Activated CD4-positive, alpha-beta T cell treated with anti-CD3 and anti-CD28 coated beads for 4 hours (primary cell): ENCODE data around the gene SUB1.
A peak's percentile ranks its signal among the peaks of the same experiment; 100 is the strongest.
"Not testable (repeated sequence)": the region's sequence is repeated elsewhere in the genome, so short reads cannot be mapped to it uniquely, and the experiment has no call there.

Source experiments
- DNase-seq, 2 donors: peaks; one replicate each; pipeline ENCODE4 v3.0.0-alpha.2; 2020

Gene SUB1

DNA sequence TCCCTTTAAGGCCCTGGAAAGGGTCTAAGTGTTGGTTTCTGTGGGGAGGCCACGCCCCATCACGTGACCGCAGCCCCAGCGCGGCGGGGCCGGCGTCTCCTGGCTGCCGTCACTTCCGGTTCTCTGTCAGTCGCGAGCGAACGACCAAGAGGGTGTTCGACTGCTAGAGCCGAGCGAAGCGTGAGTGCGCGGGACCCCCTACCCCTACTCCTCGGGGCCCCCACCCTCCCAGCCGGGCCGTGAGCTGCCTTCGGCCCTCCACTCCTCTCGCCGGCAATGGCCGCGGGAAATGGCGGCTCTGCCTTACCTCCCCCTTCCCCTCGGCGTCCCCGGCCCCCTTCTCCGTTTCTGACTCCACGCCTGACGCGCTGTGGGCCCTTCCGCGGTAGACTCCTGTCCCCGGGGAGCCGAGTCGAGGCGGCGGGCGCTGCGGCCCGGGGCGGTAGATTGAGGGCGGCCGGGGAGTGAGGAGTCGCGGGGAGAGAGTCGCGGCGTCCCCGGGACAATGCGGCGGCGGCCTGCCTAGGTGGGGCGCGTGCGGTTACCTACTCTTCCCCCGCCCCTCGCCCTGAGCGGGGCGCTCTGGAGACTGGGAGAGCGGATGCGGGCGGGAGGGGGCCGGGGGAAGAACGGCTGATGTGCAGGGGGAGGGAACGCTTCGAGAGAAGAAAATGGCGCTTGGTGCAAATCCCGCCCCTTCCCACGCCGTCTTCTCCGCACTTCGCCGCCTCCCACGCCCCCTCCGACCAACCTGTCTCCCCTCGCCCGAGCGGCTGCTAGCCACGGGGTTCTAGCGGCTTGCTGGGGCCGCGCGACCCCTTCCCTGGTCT is at the start of gene SUB1:
SUB1 (plus strand) TSS at position 112 of the 830 bp plus-strand sequence. CDS start 2,956 bp downstream, outside the sequence.
- DNase-seq, result peak; percentile 92 to 94

DNA sequence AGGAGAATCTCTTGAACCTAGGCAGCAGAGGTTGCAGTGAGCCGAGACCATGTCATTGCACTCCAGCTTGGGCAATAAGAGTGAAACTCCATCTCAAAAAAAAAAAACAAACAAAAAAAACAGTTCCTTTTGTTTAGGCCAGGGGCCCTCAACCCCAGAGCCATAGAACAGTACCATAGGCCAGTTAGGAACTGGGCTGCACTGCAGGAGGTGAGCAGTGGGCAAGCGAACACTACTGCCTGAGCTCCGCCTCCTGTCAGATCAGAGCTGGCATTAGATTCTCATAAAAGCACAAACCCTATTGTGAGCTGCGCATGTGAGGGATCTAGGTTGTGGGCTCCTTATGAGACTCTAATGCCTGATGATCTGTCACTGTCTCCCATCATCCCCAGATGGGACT is 49.1 kb upstream of the SUB1 start:
- DNase-seq, result no peak

DNA sequence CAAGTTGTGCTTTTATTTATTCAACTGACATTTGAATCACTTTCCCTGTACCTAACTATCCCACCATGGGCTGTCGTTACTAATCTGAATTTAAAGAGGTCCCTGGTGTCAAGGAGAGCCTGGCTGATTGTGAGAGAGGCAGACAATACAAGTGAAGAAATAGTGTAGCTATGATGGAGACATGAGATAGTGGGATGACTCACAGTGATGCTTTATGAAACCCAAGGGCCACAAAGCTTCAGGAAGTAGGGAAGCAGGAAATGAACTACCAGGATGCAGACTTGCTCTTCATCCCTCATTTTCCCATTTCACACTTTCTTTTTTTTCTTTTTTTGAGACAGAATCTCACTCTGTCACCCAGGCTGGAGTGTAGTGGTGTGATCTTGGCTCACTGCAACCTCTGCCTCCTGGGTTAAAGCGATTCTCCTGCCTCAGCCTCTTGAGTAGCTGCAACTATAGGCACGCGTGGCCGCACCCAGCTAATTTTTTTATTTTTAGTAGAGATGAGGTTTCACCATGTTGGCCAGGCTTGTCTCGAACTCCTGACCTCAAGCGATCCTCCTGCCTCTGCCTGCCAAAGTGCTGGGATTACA is 47.8 kb upstream of the SUB1 start:
- not testable (repeated sequence) for DNase-seq

DNA sequence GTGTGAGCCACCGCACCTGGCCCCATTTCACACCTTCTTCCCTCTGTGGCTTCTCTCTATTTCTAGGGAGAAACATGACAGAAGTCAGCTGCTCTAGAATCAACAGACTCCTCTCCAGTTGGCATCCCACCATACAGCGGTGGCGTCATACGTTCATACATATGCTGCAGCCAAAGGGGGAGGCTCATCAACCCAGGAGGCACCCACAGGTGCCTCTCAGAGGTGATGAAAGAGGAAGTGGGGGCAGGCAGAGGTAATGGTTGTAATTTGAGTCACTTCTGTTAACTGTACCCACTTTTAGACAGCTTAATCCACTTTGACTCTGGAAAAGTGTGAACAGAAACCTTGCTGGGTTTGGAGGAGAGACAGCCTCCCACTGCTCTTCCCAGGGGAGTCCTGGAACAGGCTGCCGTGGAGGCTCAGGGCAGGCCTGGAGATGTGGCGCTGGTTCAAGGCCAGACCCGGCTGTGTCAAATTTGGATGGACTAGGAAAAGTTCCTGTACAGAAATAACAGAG is 47.3 kb upstream of the SUB1 start:
- peak; percentile 50 to 57 for DNase-seq

DNA sequence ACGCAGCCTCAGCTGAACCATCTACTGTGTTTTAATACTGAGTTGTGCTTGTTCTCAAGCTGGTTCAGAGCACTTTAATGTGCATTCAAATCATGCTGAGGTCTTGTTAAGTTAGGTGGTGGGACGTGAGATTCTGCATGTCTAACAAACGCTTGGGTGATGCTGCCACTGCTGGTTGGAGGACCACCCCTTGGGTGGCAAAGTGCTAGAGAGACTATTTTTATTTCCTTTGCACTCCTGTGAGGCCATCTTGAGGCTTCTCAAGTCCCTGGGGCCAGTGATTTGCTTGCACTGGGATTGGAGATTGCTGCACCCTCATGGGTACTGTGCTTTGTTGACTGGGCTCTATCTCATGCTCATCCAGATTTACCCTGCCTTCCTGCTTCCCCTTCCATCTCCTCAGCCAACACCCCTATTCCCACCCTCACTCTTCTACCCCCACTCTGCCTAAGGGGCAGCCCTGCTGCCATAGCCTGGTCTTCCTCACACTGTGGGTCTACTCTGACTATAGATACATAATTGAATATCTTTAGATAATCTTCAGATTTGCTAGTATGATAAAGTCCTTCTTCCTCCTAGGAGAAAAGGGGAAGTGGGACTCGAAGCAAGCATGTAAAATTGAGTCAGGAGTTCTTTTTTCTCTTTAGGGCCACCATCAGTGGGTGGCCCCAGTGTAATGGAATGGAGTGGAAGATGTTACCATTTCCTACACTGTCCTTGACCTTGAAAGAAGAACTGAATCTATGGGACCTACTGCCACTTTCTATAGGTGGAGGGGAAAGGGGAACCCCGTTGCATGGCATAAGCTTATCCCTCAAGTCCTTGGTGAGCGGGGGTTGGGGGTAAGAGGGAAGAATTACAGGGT is 45.1 kb upstream of the SUB1 start:
- DNase-seq, result no peak

DNA sequence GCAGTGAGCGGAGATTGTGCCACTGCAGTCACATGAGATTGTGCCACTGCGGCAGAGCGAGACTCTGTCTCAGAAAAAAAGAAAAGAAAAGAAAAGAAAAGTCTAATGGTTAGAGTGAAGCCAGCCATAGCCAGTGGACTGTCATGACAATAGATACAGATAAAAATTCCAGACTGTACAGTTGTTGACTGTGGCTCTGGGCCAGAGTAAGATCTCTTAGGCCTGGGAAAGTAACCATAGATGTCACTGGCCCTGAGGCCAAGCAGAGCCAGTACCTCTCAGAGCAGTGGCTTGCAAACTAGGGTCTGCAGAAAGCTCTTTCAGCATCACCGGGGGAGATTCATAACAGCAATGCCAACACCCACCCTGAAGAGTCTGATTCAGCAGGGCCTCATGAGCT is 44.1 kb upstream of the SUB1 start:
- no peak for DNase-seq

DNA sequence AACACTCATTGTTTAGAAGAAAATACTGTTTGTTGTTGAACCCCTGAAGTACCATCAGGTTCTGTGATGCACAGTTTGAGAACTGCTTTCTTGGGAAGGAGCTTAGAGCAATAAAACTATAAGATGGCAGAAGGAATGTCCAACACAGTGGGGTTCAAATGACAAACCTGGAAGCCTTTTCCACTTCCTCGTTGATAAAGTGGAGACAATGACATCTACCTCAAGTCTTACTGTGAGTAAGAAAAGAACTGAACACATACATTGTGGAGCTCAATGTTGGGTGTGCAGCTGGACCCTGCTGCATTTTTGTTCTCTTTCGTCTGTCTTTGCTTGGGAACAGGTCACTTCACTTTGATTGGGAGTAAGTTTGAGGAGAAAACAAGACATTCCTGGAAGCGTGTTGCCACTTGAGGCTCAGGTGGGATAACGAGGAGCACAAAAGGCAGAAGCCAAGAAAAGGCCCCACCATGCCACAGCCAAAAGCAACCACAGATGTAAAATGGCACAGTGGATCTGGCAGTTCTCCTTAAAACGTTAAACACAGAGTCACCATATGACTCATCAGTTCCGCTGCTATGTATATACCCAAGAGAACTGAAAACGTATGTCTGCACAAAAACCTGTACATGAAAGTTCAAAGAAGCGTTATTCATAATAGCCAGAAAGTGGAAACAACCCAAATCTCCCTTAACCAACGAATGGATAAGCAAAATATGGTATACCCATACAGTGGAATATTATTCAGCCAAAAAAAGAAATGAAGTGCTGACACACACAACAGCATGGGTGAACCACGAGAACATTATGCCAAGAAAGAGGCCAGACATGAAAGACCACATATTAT is 42.9 kb upstream of the SUB1 start:
- DNase-seq, result peak; percentile 33 to 35

DNA sequence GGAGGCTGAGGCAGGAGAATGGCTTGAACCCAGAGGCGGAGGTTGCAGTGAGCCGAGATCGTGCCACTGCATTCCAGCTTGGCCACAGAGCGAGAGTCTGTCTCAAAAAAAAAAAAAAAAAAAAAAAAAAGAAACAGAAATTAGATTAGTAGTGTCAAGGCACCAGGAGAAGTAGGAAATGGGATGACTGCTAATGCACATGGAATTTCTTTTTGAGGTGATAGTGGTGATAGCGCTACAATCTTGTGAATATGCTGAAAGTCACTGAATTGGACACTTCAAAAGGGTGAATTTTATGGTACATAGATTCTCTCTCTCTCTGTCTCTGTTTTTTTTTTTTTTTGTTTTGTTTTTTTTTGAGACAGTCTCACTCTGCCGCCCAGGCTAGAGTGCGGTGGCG is 42.1 kb upstream of the SUB1 start:
- no peak for DNase-seq

DNA sequence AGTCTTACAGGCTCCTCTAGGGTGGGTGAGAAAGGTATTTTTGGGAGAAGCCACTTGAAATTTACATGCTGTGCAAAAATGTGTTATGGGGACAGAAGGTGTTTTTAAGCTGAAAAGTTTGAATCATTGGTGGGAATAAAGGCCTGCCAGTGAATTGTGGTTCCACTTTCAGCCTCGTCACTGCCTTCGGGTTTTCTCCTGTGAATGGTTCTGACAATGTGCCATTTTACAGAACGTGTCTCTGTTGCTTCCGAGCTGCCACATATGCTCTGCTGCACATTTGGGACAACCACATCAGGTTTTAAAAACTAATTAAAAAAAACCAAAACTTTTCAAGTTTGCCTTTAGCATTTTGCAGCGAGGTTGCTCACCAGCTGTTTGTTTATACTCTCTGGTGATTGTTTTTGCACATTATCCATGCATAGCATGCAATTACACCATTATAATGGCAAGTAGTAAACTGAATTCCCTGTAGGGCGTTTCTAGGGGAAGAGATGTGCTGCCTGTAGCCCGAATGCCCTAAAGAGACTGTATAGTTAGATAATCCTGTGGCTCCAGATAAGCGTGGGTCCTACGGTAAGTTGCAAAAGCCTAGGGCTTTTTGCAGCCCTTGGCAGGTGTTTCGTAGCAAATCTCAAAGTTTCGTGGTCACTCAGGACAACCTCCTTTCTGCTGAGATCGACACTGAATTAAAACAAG is 40.1 kb upstream of the SUB1 start:
- no peak for DNase-seq

DNA sequence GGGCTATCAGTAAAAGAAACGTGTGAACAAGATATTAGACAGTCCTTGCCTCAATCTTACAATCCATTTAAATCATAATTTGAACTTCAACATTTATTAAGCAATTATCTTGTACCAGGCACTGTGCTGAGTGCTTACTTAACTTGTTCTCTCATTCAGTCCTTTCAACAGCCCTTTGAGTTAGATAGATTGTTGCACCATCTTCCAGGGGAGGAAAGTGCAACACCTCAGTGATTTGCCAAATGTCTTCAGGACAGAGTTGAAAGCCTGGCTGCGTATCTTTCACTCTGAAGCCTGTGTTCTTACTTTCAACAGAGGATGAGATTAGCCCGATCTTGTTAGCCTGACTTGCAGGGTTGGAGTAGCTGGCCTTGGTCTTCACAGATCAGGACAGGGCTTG is 34.2 kb upstream of the SUB1 start:
- DNase-seq, result no peak

DNA sequence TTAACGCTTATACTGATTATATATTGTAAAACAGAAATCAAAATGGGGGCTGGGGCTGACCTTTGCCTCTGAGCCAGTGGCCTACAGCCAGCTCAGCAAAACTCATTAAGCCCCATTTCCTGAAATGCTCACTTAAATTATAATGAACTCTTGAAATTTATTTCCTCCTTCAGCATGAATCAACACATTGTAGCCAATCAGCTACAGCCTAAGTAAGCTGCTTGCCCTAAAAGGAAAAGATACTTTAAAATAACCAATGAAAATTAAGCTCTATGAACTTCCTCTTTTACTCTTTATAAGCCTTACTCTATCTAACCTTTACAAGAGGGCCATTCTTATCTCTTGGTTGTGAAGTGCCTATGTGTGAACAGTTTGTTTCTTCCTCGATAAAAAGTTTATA is 33.5 kb upstream of the SUB1 start:
- no peak for DNase-seq

DNA sequence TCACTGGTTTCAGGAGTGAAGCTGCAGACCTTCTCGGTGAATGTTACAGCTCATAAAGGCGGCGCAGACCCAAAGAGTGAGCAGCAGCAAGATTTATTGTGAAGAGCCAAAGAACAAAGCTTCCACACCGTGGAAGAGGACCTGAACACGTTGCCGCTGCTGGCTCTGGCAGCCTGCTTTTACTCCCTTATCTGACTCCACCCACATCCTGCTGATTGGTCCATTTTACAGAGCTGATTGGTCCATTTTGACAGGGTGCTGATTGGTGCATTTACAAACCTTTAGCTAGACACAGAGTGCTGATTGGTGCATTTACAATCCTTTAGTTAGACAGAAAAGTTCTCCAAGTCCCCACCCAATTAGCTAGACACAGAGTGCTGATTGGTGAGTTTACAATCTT is 32.9 kb upstream of the SUB1 start:
- not testable (repeated sequence) for DNase-seq

DNA sequence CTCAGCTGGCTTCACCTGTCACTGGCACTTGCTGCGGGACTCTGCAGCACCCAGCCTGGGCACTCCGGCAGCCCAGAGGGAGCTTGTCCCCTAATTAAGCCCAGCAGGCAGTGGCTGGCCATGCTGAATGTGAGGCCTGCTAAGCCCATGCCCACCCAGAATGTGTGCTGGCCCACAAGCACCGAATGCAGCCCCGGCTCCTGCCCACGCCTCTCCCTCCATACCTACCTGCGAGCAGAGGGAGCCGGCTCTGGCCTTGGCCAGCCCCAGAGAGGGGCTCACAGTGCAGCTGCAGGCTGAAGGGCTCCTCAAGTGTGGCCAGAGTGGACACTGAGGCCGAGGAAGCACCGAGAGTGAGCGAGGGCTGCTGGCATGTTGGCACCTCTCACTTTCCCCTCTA is 32.4 kb upstream of the SUB1 start:
- no peak for DNase-seq

DNA sequence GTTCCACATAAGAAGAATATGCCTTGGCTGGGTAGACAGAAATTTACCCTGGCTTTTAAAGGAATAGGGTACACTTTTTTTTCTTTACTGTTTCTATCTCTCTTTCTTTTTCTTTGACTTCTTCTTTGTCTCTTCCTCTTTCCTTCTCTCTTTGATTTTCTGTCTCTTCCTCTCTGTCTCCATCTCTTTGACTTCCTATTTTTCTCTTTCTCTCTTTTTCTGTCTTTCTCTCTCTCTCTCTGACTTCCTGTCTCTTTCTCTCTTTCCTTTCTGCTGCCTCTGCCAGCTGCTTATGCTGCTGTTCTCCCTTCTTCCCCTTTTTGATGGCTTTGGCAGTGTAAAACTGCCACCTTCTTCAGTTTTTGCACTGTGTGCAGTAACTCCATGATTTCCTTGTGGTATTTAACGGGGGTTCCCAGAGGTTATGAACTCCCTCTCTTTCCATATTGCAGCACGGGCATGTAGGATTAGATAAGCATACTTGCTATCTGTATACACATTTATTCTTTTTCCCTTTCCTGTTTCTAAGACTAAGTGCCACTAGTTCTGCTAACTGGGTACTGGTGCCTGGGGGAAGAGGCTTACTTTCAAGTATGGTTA is 31.1 kb upstream of the SUB1 start:
- not testable (repeated sequence) for DNase-seq

DNA sequence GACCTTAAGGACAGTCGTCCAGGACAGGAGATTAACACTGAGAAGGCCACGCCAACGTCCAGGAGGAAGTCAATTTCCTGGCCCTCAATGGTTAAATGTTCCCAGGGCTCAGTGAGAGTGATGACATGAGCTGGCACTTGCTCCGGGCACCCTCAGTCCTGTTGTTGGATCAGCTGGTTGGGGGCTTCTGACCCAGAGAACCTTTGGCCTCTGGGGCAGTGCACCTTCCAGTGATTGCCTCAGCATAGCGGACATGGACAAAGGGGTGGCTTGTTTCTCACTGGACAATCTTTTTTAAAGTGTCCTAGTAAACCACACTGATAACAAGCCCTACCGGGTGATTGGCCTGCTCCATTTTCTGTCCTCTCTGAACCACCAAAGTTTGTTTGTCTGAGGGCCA is 28.8 kb upstream of the SUB1 start:
- not testable (repeated sequence) for DNase-seq

DNA sequence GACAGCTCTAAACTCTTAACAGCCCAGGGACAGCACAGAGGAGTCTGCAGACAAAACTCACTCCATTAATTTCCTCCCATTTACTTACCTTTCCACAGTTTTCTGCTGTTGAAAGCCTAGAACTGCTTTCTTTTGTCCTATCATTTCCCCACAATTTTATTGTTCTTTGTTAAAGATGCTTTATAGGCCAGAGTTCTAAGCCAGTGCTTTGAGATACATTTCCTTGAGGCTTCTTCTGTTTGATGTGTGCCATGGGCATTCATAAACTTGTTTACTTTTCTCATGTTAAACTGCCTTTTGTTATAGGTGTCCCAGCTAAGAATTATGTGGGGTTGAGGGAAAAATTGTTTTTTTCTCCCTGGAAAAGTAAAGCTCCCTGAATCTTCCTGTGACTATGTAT is 25.9 kb upstream of the SUB1 start:
- DNase-seq, result no peak

DNA sequence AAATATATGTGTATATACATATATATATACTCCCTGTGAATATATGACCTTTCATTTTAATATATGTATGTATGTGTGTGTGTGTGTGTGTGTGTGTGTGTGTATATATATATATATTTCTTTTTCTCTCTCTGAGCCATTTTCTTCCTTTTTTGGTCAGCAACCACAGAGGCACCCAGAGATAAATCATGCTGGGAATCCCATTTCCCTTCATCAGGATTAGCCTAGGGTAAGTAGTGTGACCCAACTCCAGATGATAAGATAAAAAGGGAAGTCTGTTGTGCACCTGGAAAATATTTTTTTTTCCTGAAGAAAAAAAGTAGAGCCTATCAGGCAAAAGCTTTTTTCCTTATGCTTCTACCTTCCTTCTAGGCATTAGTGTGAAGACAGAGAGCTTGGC is 25.4 kb upstream of the SUB1 start:
- DNase-seq, result no peak

DNA sequence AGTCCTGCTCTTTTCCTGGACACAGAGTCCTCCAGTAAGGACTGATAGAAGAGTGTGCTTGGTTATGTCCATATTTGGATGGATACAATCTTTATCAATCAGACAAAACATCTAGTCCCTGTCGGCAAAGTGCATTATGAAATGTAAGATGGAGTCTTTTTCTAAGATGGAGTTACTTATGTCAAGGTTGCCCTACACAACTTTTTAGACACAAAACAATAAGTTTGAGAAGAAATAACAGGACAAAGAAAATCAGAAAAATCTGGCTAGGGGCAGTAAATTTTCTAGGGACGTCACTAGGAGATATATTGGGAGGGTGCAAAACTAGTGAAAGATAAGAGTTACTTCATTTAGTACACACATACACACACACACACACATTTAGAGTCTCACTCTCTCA is 23.3 kb upstream of the SUB1 start:
- no peak for DNase-seq

DNA sequence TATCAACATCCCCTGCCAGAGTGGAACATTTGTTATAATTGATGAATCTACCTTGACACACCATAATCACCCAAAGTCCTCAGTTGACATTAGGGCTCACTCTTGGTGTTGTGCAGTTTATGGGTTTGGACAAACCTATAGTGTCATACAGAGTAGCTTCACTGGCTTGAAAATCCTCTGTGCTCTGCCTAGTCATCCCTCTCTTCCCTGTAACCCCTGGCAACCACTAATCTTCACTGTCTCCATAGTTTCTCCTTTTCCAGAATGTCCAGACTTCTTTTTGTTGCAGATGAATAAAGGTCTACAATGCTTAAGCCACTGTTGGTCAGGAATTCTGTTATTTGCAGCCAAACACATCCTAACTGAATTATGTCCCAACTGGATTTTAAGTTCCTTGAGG is 22.5 kb upstream of the SUB1 start:
- no peak for DNase-seq

DNA sequence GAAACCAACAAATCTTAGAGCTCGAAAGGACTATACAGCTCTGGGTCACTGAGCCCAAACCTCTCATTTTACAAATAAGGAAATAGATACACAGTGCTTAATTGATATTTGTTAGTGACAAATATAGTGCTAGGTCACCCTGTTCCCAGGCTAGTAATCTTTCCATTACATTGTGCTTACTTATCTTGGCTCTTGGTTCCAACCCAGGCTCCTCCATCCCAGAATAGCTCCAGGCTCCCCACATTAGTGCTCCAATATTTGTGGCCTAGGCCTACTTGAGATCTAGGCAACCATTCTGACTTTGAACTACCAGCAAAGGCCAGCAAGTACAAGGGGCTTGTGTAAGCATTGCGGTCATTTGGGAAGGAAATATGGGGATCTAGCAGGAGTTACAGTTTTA is 21.7 kb upstream of the SUB1 start:
- DNase-seq, result no peak

DNA sequence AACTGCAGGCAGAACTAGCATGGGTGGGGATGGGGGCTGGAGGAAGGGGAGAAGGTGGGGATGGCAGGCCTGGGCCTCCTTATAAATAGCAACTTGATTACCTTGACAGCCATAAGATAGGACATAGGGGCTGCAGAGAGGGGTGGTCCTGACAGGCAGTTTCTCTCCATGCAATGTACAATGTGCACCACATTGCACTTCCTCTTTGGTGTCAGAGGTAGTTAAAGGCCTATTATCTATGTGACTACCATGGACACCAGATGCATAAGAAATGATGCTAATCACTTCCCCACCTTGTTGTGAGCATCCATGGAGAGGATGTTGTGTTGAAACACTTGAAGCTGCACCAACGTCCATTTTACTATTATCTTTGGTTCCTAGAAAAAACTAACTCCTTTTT is 20.2 kb upstream of the SUB1 start:
- DNase-seq, result no peak
